ENCODE measurements around the gene HELZ2.
"Not testable (repeated sequence)": the region's sequence is repeated elsewhere in the genome, so short reads cannot be mapped to it uniquely, and the experiment has no call there.

HELZ2 gene

DNA sequence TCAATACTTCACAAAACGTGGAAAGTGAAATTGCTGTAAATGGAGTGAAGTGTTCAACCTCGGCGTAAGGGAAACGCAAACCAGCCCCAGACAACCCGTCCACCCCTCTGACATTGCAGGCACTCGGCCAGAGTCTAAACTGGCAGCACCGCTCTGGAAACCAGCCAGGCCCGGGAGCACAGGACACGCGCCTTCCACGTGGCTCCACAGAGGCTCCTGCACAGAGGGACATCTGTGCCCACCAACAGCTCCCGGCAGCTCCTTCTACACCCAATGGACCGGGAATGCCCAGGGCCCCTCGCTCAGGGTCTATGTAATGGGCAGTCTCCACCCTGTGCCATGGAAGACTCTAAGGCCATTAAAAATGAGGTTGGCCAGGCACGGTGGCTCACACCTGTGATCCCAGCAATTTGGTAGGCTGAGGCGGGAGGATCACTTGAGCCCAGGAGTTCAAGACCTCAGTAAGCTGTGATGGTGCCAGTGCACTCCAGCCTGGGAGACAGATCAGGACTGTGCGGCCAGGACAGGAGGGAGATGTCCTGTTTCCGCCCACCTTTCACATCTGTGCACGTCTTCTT lies 3.4 kb upstream of the HELZ2 start:
- no peak for DNase-seq

DNA sequence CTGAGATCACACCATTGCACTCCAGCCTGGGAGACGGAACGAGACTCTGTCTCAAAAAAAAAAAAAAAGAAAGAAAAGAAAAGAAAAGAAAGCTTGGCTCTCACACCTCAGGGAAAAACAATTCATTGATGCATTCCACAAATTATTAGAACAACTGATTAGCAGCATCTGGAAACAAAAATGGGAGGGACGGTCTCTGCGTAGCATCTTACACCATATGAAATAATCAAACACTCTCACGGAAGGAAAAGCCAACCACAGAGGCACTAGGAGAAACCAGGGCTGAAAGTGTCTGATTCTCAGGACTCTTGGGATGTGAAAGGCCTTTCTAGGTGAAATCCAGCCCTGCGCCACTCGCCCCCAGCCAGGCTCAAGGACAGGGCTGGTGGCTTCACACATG lies 2.3 kb upstream of the HELZ2 start:
- no peak for DNase-seq

DNA sequence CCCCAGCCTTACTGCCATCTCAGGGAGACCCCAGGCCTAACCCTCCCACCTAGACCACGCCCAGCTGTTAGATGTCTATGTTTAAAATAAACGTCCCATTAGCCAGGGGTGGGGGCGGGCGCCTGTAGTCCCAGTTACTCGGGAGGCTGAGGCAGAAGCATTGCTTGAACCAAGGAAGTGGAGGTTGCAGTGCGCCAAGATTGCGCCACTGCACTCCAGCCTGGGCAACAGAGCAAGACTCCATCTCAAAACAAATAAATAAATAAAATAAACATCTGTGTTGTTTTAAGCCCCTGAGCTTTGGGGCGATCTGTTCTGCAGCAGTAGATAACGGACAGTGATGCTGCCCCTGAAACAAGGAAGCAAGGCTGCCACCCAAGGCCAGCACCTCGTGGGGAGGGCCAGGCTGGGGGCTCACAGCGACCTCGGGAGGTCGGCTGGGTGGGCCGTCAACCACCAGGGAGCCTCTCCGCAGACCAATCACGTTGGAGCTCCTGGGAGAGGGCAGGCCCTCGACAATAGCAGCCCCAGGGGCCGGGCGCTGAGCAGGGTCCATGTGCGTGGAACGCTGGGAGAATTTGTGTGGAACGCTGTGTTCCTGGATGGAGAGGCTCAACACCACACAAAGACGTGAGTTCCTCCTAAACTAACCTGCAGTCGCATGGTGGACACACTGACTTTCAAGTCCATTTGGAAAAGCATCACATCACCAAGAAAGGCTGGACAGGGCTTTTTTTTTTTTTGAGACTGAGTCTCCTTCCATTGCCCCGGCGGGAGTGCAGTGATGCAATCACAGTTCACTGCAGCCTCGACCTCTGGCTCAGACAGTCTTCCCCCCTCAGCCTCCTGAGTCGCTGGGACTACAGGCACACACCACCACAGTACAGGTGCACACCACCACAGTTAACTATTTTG lies 1.0 kb upstream of the HELZ2 start:
- no peak for DNase-seq

DNA sequence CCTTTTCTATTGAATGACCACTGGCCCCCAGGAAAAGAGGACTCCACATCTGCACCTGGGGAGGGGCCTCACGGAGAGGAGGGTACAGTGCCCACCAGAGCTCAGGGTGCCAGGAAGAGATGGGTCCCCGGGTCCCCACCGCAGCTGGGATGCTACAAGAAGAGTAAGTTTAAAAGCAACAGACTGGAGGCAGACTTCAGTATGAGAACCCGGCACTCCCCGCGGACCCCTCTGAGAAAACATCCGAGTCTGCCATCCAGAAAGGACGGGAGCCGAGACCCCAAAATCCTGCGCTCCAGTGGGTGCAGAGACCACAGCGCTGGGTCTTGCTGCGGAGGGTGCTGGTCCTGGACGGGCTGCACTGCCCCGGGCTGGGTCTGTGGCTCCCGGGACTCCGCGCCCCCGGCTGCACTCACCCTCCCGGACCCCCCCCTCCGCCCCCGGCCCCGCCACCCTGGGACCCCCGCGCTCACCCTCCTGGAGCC lies 350 bp downstream of the HELZ2 start:
- no peak for DNase-seq

DNA sequence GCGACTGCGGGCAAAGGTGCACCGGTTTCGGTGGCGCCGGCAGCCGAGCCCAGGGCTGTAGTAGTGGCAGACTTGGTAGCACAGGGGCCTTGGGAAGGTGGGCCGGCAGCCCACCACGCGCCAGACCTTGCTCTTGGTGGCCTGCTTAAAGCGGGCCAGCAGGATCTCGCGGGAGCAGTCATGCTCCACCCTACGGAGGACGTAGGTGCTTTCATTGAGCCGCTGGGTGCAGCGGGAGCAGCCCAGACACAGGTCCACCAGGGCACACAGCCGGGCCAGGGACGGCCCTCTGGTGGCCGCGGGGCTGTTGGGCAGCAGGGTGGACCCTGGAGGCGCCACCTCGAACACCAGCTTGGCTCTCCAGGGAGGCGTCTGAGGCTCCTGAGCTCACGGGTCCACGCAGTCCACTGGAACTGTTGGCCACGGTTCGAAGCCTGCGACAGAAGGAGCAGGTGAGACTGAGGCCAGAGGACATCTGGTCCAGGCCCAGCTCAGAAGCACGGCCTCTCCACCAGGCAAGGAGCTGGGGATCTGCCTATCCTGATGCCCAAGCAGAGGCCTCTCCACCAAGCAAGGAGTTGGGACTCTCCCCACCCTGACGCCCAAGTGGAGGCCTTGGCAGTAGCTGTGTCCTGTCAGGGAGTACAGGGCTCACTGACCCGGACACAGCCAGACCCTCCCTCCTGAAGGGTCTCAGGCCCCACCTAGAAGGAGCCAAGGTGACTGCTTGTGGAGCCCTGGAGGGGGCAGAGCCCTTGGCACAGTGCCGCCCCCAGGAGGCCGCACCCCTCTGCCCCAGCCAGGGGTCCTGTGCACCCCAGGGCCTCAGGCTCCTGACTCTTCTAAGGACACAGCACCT lies 1.0 kb downstream of the HELZ2 start:
- DNase-seq, result no peak

DNA sequence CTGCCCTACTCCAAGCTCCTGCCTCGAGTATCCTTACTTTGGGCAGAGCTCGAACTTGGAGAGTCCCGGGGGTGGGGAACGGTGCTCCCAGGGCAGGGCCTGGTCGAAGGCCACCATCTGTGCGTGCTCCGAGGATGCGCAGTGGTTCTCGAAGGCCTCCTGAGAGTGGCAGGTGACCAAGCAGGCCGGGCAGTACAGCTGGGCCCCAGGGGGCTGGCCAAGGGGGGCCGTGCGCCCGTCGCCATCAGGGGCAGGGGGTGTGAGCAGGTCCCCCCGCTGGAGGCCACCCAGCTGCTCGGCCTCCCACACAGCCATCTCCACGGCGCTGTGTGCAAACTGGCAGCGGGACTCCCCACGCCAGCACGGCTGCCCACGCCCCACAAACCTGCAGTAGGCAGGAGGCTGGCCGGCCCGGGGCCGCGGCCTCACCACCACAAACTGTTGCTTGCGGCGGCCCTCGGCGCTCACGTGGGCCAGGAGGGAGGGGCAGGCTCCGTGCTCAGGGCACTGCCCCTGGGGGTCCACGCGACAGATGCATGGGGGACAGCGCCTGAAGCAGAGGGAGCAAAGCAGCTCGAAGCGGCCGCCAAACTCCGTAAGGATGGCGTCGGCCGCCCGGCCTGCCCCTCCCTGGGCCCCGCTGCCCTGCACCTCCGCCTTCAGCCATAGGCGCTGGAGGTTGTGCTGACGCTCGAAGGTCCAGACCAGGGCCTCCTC lies 1.8 kb downstream of the HELZ2 start:
- DNase-seq, result no peak

DNA sequence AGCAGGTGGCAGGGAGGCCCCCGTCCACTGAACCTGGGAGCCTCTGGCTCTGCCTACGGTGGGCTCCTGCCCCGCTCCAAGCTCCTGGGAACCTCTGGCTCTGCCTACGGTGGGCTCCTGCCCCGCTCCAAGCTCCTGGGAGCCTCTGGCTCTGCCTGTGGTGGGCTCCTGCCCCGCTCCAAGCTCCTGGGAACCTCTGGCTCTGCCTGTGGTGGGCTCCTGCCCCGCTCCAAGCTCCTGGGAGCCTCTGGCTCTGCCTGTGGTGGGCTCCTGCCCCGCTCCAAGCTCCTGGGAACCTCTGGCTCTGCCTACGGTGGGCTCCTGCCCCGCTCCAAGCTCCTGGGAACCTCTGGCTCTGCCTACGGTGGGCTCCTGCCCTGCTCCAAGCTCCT lies 3.0 kb downstream of the HELZ2 start:
- not testable (repeated sequence) for DNase-seq

DNA sequence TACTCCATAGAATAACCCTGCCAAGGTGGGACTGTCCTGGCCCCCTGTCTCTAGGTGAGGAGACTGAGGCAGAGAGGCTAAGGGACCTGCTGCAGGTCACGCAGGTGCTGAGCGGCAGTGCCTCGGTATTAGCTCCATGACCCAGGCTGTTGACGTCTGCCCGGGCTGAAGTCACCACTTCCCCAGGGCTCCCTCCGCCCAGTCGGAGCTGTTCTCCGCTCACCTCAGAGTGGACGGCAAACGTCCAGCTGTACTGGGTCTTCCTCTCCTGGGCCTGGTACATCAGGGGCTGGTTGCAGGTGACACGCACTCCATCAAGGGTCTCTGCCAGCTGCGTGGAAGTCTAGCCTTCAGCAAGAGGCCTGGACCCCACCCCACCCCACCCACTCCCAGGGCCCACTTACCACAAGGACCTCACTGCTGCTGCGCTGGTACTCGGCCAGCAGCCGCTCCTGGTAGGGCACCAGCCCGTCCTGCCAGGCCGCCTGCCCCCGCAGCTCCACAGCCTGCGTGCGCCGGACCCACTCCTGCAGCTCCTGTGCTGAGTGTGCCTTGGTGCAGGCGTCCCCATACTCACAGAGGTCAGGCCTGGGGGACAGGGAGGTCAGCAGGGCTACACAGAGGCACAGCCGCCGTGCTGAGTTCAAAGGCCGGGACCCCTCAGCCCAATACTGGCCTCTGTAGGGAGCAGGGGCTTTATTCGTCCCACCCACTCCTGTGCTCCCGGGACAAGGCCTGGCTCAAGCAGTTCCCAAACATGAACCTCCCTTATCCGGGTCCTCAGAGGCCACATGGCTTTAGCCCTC lies 3.6 kb downstream of the HELZ2 start:
- no peak for DNase-seq

DNA sequence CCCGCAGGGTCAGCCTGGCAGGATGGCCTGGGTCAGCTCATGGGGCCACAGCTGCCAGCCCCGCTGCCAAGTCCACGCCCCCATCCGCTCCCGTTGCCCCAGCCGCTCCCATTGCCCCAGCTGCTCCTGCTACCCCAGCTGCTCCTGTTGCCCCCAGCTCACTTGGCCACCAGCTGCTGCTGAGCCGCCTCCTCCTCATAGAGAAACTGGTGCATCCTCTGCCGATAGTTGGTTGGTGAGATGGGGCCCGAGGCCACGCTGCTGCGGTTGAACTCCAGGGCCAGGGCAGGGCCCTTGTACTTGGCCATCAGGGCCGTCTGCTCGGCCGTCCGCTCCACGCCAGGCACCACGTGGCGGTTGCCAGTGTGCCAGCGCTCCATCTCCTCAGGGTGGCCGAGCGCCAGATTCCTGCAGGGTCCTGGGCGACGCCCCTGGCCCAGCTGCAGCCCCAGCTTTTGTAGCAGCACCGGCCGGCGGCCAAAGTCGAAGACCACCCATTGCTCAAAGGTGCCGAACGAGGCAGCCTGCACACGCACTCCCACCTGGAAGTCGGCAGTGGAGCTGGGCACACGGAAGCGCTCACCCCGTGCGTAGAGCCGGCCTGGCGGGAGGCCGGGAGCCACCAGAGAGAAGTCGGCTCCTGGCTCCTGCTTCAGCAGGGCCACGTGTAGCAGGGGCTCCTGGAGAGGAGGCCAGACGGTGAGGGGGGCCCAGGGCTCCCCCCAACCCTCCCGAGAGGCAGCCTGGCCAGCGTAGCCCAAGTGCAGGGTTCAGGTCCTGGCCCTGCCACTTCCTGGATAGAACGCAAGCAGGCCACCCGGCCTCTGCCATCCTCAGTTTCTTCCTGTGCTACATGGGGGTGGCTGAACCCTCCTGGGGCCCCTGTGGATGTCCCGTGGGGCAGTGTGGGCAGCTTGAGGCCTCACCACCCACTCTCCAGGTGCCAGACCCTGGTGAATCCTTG lies 4.8 kb downstream of the HELZ2 start:
- no peak for DNase-seq

DNA sequence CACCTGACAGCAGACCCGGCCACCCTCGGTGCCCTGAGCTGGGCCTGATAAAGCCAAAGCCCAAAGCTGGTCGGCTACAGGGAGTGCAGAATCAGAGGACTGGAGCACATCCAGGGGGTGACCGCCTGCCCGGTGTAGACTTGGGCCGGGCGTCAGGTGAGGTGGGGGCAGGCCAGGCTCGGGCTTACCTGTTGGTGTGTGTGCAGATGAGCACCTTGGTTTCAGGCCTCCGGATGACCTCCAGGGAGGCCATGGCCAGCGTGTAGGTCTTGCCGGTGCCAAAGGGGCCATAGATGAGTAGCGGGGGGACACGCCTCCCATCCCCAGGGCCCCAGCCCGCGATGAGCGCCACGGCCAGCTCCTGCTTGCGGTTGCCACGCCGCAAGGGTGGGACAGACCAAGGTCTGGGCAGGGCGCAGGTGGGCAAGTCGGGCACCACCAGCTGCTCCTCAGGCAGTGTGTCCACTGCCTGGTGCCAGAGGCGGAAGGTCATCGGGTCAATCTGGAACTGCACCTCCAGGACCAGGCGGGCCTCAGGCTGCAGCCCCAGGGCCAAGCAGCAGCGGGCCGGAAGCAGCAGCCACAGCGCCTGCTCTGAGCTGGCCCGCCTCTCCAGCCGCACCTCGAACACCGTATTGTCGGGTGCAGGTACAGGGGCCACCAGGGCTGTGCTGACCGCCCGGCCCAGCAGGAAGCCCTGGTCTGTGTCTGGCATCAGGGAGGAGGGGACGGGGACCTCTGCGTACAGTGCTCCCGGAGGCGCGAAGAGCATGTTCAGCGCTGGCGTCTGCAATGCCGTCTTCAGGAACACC lies 5.7 kb downstream of the HELZ2 start:
- DNase-seq, result no peak

DNA sequence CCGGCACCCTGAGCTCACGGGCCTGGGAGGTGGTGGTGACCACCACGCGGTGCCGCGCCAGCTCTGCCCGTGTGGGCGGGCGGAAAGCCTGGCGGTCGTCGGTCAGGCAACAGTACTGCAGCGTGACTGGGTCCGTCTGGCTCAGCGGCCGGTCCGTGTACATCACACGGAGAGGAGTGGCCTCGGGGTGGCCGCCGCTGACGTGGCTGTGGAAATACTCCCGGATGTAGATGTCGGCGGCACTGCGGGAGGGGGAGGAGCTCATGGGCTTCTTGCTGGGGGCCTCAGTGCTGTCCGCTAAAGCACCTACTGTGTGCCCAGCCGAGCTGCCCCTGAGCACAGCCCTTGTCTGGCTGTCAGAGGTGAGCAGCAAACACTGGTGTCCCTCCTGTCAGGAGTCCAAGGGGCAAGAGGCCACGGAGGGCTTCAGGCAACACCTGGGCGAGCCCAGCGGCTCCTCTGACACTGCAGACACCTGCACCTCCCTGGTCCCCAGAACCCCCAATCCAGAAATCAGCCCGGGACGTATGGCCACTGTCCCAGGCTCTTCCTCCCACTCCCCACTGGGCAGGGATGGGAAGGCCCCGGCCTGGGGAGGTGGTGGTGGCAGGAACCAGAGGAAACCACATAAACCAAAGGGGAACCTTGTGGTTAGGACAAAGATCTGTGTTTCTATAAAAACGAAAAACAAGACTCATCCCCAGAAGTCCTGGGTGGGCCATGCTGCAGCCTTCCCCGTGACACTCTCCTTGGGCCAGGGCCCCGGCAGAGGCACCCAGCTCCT lies 6.5 kb downstream of the HELZ2 start:
- no peak for DNase-seq

DNA sequence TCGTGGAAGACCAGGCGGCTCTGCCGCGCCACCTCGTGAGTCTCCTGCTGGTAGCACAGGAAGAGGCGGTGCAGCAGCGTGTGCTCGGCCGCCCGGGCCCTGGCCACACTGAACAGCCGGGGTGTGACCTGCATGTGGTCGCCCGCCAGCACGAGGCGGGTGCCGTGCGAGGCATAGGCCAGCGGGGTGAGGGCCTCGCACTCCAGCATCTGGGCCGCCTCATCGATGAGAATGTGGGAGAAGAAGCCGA lies 7.0 kb downstream of the HELZ2 start:
- no peak for DNase-seq

DNA sequence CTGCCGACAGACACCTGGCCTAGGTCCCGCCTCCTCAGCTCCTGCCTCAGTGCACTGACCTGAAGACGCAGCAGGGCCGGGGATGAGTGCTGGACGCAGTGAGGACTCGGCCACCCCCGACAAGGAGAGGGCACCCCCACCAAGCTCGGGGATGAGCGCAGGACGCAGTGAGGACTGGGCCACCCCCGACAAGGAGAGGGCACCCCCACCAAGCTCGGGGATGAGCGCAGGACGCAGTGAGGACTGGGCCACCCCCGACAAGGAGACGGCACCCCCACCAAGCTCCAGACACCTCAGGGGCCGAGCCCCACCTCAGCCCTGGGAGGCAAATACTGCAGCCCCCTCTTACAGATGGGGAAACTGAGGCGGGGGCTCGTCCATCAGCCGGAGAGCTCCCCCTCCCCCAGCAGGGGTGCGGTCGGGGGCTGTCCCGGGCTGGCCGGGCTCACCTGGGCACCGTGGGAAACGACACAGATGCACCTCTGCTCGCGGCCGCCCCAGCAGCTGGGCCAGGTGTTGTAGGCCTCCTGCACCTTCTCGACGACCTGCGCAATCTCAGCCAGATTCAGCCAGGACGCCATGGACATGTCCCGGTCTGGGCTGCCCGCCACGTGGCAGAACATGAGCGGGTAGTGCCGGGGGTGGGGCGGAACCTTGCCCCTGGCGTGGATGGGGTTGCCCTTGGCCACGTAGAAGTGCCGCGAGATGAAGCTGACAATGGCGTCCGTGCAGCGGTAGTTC lies 7.5 kb downstream of the HELZ2 start:
- no peak for DNase-seq

DNA sequence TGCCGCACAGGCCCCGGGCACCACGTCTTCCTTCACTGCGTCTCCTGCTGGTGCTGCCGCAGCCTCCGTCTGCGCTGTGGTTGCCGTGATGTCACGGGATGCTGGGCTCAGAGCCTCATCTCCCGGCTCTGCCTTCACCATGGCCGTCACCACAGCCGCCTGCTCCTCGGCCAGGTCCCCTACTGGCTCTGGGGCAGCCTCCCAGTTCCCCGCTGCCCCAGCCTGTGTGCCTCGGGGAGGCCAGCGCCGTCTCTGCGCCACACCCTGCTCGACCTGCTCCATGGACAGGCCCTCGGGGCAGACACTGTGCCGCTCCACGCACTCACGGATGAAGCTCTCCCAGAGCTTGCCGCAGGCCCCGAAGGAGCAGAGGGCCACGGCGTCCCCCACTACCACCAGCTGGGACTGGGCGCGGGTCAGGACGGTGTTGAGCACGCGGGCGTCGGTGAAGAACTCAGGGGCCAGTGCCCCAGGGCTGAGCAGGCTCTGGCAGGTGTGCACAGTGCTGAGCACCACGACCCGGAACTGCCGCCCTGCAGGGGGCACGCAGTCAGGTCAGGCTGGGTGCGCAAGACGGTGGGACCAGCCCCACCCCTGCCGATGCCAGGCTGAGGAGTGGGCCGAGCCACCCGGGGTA lies 8.2 kb downstream of the HELZ2 start:
- no peak for DNase-seq

DNA sequence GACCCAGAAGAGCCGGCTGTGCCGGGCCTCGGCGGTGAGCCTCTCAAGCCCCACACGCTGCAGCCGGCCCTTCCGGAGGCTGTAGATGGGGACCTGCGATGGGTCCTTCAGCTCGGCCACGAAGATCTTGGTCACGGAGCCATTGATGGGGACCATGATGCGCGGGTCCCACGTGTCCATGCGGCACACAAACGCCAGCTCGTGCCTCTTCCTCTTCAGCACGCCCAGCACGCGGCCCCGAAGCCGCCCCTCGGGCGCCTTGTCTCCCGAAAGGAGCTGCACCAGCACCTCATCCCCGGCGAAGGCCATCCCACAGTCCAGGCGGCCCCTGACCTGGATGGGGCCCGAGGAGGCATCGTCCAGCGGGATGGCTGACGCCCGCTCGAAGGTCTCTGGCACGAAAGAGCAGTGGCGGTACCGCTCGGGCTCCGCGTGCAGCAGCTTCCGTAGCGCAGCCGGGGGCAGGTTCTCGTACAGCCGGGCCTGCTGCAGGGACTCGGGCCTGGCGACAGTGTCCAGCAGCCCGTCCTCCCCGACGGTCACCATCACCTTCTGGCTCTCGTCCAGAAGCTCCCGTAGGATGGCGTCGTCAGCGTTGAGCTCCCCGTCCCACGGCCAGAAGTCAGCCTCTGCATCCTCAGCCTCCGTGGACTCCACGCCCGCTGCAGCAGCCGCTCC lies 8.9 kb downstream of the HELZ2 start:
- no peak for DNase-seq

DNA sequence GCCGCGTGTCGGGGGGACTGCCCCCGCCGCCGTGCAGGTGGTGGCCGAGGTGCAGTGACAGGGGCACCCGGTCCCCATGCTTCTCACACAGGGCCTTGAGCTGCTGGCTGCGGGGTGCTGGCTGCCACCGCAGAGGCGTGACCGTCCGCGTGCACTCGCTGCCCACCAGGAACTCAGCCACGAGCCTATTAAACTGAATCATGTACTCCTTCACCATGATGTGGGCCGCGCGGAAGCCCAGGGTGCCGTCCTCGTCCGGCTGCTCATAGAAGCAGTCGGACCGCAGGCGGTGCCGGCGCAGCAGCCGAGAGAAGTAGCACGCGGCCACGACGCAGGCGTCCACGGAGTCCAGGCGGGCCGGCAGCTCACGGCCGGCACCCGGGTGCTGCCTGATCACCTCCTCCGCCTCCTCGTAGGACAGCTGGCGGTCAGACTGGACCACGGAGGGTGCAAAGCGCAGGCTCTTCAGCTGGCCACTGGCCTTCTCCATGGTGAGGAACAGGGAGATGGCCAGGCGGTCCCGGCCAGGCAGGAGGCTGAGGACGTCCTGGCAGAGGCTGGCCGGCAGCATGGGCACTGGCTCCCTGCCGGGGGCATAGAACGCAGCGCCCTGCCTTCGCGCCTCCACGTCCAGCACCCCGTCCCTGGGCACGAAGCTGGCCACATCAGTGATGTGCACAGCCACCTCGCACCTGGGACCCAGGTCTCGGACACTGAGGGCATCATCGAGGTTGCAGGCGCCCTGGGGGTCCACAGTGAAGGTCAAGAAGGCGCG lies 9.8 kb downstream of the HELZ2 start:
- no peak for DNase-seq
